ENCODE data around the gene COLGALT1.

- TF ChIP-seq CTCF (IDR thresholded peaks at IDR 0.05; ENCODE audit: insufficient read depth, low read length) (no peak), GABPA (IDR thresholded peaks at IDR 0.05; ENCODE audit: low read depth) (no peak)
Observed at GRCh38 chr19:17556995-17557394, 1.5 kb downstream of the COLGALT1 start.

Measured in HL-60 (cell line).